ENCODE results near the gene ULK4.

DNA sequence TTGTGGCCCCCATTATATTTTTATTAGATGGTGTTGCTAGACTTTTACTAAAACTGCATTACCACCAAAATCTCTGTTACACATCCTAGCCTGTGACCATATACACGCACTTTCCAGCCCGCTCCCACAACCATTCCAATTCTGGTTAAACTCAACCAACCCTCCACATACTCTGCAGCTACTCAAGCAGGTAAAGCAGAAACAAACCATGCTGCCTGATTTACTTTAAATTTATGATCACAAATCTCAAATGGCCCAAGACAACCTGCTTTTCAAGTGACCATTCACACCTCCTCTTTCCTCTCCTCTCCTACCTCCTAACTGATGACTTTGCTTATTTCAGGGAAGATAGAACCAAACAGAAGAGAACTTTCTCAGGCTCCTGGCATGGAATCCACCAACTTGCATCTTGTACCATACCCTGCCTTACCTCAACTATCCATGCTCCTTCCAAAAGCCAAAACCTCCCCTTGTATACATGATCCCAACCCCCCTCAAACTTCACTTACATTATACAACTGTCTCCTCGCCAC is 18.5 kb downstream of the ULK4 start:
- TF ChIP-seq CTCF (IDR thresholded peaks at IDR 0.05; ENCODE audit: borderline replicate concordance, extremely low read depth, low read length, poor library complexity, severe bottlenecking) (no peak), EZH2 (IDR thresholded peaks at IDR 0.05; ENCODE audit: borderline replicate concordance, low read depth, low read length, severe bottlenecking) (no peak)

Measured in DND-41 (cell line).